ENCODE measurements around the gene NXT1.

- TF ChIP-seq POLR2AphosphoS5 (IDR thresholded peaks at IDR 0.05; ENCODE audit: low read depth, low read length) (no peak), POLR2A (IDR thresholded peaks at IDR 0.05; ENCODE audit: low read depth, low read length) (no peak), SPI1 (IDR thresholded peaks at IDR 0.05; ENCODE audit: low read depth, low read length) (no peak)
Measured at GRCh38 chr20:23393996-23394775, 43.6 kb downstream of the NXT1 start.

Data from GM12891 (cell line).